Activated gamma-delta T cell treated with anti-CD3 and anti-CD28 coated beads, Interleukin-2, amount 50 U/mL, for 16 hours (primary cell): ENCODE data around the gene P2RX6.

Experiments
- DNase-seq: peaks from one replicate; pipeline ENCODE4 v3.0.0-alpha.2; 2020; ENCODE audit warnings: low read depth

P2RX6 gene

DNA sequence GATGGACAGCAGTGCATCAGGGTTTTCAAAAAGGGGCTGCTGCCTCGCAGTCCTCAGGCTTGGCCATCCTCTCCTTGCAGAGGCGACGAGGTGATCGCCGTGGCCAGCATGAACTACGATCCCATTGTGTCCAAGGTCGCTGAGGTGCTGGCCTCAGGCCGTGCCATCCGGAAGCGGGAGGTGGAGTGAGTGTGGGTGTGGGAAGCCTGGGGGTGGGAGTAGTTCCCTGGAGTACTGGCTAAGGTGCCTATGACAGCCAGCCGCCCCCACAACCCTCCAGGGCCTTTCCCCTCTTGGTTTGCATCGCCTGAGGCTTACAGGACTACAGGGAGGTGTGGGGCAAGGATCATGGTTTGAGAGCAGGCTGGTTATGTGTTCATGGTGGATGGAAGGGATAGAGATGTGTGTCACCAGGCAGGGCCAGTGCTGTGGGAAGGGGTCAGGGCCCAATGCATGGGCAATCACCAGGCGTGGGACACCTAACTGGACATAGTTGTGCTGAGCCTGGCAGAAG, 35.0 kb upstream of the P2RX6 start:
- no peak for DNase-seq

DNA sequence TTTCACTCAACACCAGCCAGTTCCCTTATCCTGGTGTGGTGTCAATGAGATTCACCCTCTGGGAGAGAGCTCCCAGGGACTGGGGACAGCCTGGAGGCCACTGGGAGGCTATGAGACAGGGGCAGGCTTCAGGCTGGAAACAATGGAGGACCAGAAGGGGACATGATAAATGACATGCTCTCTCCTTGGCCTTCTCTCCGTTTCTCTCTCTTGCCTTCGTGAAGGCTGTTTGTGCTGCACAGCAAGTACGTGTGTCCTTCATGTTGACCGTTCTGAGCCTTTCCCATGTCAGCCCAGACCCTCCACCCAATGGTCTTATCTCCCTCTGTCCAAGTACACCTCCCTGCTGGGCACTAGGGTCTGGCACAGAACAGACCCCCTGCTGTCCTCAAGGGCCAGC, 34.4 kb upstream of the P2RX6 start:
- no peak for DNase-seq

GRCh38 chr22:20980938-20981722, 33.8 kb upstream of the P2RX6 start:
- DNase-seq: no peak

DNA sequence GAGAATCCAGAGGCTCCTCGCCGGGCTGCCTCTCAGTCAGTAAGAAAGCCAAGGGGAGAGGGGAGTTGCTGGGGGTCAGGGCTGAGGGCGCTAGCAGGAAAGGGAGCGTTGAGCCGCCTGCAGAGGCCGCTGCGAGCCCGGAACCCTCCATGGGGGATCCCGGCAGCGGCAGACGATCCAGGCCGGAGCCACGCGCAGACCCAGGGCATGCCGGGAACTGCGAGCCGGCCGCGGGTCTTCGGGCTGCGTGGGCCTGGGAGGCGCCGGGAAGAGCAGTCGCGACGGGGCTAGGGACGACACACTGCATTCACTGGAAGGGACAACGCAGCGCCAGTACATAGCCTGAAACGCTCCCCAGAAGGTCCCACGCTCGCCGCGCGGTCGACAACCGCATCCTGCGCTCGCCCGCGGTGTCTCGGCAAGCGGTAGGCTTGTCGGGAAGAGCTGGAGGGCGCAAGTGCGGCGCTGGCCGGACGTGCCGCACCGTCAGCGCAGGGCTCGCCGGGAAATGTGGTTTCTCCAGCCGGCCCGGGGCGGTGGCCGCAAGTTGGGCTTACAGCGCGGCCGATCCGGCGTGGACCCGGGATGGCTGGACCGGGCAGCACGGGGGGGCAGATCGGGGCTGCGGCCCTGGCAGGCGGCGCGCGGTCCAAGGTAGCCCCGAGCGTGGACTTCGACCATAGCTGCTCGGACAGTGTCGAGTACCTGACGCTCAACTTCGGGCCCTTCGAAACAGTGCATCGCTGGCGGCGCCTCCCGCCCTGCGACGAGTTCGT, 33.0 kb upstream of the P2RX6 start, which contains the start of gene LZTR1:
TSS of gene LZTR1 (plus strand) at position 511 of the 776 bp plus-strand sequence. CDS start at position 586, 75 bp downstream.
- peak; percentile 45 for DNase-seq

GRCh38 chr22:20982563-20982882, 32.4 kb upstream of the P2RX6 start:
- no peak for DNase-seq

DNA sequence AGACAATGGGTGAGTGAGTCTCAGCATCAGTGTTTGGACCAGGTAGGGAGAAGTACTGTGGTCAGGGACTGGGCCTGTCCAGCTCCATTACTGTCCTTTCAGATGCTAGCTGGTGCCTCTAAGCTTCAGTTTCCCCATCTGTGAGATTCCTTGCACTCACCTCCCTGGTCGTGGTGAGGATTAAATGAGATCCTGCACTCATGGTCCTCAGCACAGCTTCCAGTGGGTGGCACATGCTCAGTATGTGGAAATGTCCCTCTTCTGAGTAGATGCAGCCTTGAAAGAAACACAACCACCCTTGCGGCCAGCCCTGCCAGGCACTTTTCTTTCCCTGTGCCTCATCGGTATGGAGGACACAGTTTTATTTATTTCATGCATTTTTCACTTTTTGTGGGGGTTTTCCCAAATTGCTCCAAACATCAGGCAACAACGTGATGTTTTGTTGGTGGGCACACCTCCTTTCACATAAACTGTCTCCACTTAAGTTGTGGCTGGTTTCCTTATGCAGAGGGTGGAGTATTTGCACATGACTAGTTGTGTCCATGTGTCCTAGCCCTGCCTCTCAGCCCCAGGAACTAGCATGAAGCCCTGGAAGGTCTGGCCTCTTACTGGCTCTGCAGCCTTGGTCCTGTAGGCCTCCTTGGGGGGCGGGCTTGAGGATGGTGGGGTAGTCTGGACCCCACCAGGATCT, 31.7 kb upstream of the P2RX6 start:
- DNase-seq: no peak

- DNase-seq: no peak
These were observed 29.2 kb upstream of the P2RX6 start for GRCh38 chr22:20985720-20986119.

GRCh38 chr22:20986365-20986764, 28.6 kb upstream of the P2RX6 start:
- DNase-seq: no peak

- DNase-seq: no peak
These were observed 27.6 kb upstream of the P2RX6 start for GRCh38 chr22:20987375-20987774.

- DNase-seq: no peak
These were observed 26.2 kb upstream of the P2RX6 start for GRCh38 chr22:20988573-20989322.

DNA sequence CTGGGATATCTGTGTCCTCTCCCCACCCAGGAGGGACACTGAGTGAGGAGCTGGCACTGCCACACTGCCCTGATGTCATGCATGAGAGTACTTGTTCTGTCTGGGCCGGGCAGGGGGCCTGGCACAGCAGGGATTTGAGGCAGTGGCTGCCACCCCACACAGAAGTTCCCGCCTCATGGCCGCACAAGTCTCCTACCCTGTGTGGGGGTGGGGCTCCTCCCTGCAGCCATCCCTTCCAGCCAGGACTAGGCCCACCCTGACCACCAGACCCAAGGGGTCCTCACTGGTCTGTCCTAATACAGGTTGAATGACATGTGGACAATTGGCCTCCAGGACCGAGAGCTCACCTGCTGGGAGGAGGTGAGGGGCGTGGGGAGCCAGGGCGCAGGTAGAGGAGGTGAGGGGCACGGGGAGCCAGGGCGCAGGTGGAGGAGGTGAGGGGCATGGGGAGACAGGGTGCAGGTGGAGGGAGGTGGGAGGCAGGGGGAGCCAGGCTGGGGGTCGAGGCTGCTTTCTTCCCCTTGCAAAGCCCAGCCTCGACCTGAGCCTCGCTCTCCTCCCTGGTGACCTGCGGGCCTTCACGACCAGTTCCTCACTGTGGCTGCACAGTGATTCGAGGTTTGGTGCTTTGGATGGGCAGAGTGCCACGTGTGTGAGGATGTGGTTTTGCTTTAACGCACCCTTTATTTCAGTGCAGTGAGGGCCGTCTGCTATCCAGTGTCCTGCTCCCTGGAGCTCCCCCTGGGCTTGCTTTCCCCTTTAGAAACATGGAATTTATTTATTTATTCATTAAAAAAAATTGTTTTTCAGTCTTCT, 25.4 kb upstream of the P2RX6 start:
- no peak for DNase-seq

DNA sequence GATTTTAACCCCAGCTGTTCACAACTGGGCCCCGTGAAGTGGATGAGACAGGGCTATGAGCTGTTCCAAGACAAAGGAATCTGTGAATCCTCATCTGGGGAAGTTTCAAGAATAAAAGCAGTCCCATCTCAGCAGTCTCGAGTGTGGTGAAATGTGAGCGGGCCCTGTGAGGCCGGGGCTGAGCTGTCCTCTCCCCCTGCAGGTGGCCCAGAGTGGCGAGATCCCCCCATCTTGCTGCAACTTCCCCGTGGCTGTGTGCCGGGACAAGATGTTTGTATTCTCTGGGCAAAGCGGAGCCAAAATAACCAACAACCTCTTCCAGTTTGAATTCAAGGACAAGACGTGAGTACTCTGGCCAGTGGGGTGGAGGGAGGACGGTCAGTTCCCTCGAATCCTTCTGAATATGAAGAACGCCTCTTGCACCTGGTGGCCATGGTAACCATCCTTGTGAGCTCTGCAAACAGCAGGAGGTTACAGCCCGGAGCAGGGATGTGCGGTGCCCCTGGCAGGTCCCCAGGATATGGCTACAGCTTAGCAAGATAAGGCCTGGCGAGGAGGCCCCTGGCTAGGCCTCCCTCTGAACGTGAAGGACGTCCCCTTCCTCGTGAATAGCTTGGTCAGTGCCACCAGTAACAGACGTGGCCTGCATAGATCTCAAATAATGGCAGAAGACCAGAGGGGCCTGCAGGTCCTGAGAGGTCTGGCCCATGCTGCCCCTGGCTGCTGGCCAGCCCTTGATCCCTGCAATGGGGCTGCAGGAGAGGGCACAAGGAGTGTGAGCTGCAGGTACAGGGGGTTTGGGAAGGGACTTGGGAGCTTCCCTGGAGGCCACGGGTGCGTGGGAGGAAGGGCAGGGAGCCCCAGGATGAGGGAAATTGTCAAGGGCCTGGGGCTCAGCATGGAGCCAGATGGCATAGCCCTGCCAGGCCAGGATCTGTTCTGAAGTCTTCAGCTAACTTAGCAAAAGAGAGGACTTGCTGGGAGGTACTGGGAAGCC, 24.5 kb upstream of the P2RX6 start:
- no peak for DNase-seq

GRCh38 chr22:20991252-20992055, 23.5 kb upstream of the P2RX6 start:
- no peak for DNase-seq

DNA sequence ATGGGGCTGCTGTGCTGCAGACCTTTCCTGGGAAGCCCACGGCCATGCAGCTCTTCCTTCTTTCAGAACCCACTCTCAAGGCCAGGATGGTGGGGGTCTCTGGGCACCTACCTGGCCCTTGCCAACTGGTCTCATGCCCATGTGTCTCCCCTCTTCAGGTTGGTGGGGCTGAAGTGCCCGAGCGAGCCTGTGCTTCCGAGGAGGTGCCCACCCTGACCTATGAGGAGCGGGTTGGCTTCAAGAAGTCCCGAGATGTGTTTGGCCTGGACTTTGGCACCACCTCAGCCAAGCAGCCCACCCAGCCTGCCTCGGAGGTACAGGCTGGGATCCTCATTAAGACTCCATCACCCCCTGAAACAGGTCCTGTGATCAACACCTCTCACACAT, 22.9 kb upstream of the P2RX6 start:
- no peak for DNase-seq

GRCh38 chr22:20992456-20993303, 22.3 kb upstream of the P2RX6 start:
- no peak for DNase-seq

GRCh38 chr22:20993304-20994127, 21.4 kb upstream of the P2RX6 start:
- no peak for DNase-seq
